ENCODE measurements around the gene RAX2.
"Not testable (repeated sequence)": the region's sequence is repeated elsewhere in the genome, so short reads cannot be mapped to it uniquely, and the experiment has no call there.

RAX2 gene

DNA sequence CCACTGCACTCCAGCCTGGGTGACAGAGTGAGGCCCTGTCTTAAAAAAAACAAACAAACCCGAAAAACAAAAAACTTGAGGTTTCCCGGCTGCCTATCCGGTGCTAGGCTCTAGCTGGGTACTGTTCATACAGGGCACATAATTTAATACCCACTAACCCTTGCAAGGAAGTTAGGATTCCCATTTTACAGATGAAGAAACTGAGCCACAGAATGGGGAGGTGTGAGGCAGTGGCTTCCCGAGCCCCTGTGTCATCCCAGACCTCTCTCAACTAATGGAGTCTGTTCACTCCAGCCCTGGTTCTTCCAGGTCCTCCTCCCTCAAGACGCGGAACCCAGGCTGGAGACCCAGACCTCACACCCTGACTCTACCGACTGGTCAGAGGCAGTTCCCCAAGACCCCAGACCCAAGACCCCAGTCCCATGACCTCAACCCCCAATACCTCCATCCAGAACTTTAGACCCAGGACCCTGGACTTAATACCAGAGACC lies 11.1 kb downstream of the RAX2 start:
- Histone ChIP-seq H3K36me3 (replicated peaks; ENCODE audit: insufficient read depth, low read length) (no peaks in the 10 kb centered on the region), H2AFZ (ENCODE audit: low read length) (peak overlapping the region; percentile 93), H3F3A (ENCODE audit: insufficient read depth, low read length) (peaks cover 9% of the 10 kb centered on the region), H3K79me2 (ENCODE audit: low read length) (peaks cover 38% of the 10 kb centered on the region), H3K9me2 (replicated peaks; ENCODE audit: insufficient read depth, low read length) (no peaks in the 10 kb centered on the region), H3K4me3 (ENCODE audit: low read length) (peak overlapping the region; percentile 83), H3K9me3 (replicated peaks; ENCODE audit: insufficient read depth, low read length) (no peaks in the 10 kb centered on the region), H3K9ac (ENCODE audit: low read length) (peak overlapping the region; percentile 82), H3K27ac (ENCODE audit: low read length) (peak overlapping the region; percentile 15; the same call in 1 of the 2 replicates), H3K27me3 (replicated peaks; ENCODE audit: insufficient read depth, low read length) (no peaks in the 10 kb centered on the region), H3K4me1 (ENCODE audit: low read length) (peaks cover 7% of the 10 kb centered on the region), H3K4me2 (ENCODE audit: low read depth, low read length) (peak overlapping the region; percentile 88), H4K20me1 (ENCODE audit: insufficient read depth, low read length) (no peaks in the 10 kb centered on the region)
- TF ChIP-seq, protein P1, sequence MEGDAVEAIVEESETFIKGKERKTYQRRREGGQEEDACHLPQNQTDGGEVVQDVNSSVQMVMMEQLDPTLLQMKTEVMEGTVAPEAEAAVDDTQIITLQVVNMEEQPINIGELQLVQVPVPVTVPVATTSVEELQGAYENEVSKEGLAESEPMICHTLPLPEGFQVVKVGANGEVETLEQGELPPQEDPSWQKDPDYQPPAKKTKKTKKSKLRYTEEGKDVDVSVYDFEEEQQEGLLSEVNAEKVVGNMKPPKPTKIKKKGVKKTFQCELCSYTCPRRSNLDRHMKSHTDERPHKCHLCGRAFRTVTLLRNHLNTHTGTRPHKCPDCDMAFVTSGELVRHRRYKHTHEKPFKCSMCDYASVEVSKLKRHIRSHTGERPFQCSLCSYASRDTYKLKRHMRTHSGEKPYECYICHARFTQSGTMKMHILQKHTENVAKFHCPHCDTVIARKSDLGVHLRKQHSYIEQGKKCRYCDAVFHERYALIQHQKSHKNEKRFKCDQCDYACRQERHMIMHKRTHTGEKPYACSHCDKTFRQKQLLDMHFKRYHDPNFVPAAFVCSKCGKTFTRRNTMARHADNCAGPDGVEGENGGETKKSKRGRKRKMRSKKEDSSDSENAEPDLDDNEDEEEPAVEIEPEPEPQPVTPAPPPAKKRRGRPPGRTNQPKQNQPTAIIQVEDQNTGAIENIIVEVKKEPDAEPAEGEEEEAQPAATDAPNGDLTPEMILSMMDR (IDR thresholded peaks at IDR 0.05; ENCODE audit: low read length) = no peak
- TF ChIP-seq EZH2phosphoT487 (IDR thresholded peaks at IDR 0.05; ENCODE audit: low read length) (no peak), EZH2 (optimal IDR thresholded peaks at IDR 0.05; ENCODE audit: low read depth, low read length) (no peak)
- DNase-seq = peak; percentile 18

DNA sequence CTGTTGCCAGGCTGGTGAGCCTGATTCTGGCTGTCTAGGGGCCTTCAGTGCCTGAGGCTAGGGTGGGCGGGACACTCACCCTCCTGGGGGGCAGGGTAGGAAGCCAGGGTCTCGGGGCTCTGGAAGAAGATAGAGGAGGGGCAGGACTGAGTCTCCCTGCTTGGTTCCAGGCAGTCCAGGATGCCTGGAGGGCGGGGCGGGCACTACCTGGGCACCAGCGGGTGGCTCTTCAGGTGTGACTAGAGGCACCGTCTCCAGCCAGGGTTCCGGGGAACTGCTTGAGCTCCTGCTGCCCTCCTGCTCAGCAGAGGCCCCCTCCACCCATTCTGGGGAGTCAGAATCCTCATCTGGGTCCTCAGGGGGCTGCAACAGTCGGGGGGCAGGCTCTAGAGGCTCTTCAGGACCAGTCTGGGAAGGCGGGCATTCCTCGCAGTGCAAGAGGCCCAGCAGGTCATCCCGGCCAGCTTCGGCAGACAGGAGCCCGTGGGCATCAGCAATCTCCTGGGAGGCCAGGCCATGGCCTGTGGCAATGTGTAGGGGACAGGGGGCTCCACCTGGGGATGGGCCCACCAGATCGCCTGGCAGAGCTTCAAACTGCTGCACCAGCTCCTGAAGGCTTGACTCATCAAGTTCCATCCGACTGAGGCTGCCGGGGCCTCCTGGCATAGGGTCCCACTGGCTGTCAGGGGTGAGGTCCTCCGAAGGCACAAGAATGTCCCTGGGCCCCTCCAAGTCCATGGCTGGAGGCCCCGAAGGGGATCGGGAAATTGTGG lies 12.4 kb downstream of the RAX2 start:
- no peaks in the 10 kb centered on the region for H3K9me3 ChIP-seq (replicated peaks; ENCODE audit: insufficient read depth, low read length)
- no peak overlapping the region for H3K4me3 ChIP-seq (ENCODE audit: low read length)
- H3K9ac ChIP-seq (ENCODE audit: low read length) = no peak overlapping the region
- no peaks in the 10 kb centered on the region for H4K20me1 ChIP-seq (ENCODE audit: insufficient read depth, low read length)
- H3K9me2 ChIP-seq (replicated peaks; ENCODE audit: insufficient read depth, low read length) = no peaks in the 10 kb centered on the region
- H3K27me3 ChIP-seq (replicated peaks; ENCODE audit: insufficient read depth, low read length) = no peaks in the 10 kb centered on the region
- no peak overlapping the region for H3K4me2 ChIP-seq (ENCODE audit: low read depth, low read length)
- TF ChIP-seq, protein P1 (IDR thresholded peaks at IDR 0.05; ENCODE audit: low read length) = no peak
- no peak for TF ChIP-seq EZH2 (optimal IDR thresholded peaks at IDR 0.05; ENCODE audit: low read depth, low read length)
- H3K79me2 ChIP-seq (ENCODE audit: low read length) = peaks cover 31% of the 10 kb centered on the region
- peaks cover 7% of the 10 kb centered on the region for H3K4me1 ChIP-seq (ENCODE audit: low read length)
- no peak overlapping the region for H3K27ac ChIP-seq (ENCODE audit: low read length)
- no peaks in the 10 kb centered on the region for H3K36me3 ChIP-seq (replicated peaks; ENCODE audit: insufficient read depth, low read length)
- no peak for DNase-seq
- H3F3A ChIP-seq (ENCODE audit: insufficient read depth, low read length) = peaks cover 9% of the 10 kb centered on the region
- no peak overlapping the region for H2AFZ ChIP-seq (ENCODE audit: low read length)

DNA sequence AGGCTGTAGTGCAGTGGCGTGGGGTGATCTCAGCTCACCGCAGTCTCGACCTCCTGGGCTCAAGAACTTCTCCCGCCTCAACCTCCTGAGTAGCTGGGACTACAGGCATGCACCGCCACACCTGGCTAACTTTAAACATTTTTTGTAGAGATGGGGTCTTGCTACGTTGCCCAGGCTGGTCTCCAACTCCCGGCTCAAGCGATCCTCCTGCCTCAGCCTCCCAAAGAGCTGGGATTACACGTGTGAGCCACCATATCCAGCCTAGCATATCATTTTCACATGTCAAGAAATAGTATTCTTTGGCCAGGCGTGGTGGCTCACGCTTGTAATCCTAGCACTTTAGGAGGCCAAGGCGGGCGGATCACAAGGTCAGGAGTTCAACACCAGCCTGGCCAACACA lies 13.7 kb downstream of the RAX2 start:
- H3K27me3 ChIP-seq (replicated peaks; ENCODE audit: insufficient read depth, low read length); H2AFZ ChIP-seq (ENCODE audit: low read length); DNase-seq; H3K9me2 ChIP-seq (replicated peaks; ENCODE audit: insufficient read depth, low read length); H3K4me1 ChIP-seq (ENCODE audit: low read length); H3K36me3 ChIP-seq (replicated peaks; ENCODE audit: insufficient read depth, low read length); H3K27ac ChIP-seq (ENCODE audit: low read length); H3K9me3 ChIP-seq (replicated peaks; ENCODE audit: insufficient read depth, low read length); H3K4me2 ChIP-seq (ENCODE audit: low read depth, low read length); H3K9ac ChIP-seq (ENCODE audit: low read length); H3F3A ChIP-seq (ENCODE audit: insufficient read depth, low read length); H3K4me3 ChIP-seq (ENCODE audit: low read length); H4K20me1 ChIP-seq (ENCODE audit: insufficient read depth, low read length): not testable (repeated sequence)
- H3K79me2 ChIP-seq (ENCODE audit: low read length) = peaks cover 28% of the 10 kb centered on the region

DNA sequence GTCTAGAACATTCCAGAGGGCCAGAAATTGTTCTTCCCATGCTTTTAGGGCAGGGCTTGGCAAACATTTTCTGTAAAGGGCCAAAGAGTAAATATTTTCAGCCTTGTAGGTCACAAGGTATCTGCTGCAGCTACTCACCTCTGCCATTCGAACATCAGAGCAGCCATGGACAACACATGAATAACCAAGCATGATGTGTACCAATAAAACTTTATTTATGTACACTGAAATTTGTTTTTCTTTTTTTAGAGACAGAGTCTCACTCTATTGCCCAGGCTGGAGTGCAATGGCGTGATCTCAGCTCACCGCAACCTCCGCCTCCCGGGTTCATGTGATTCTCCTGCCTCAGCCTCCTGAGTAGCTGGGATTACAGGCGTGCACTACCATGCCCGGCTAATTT lies 14.3 kb downstream of the RAX2 start:
- not testable (repeated sequence) for H4K20me1 ChIP-seq (ENCODE audit: insufficient read depth, low read length); H3K36me3 ChIP-seq (replicated peaks; ENCODE audit: insufficient read depth, low read length); H3K4me3 ChIP-seq (ENCODE audit: low read length); H3K9me2 ChIP-seq (replicated peaks; ENCODE audit: insufficient read depth, low read length); H3K9ac ChIP-seq (ENCODE audit: low read length); H3K4me2 ChIP-seq (ENCODE audit: low read depth, low read length); H2AFZ ChIP-seq (ENCODE audit: low read length); H3K9me3 ChIP-seq (replicated peaks; ENCODE audit: insufficient read depth, low read length); H3K4me1 ChIP-seq (ENCODE audit: low read length); H3K27ac ChIP-seq (ENCODE audit: low read length); DNase-seq; H3K27me3 ChIP-seq (replicated peaks; ENCODE audit: insufficient read depth, low read length); H3F3A ChIP-seq (ENCODE audit: insufficient read depth, low read length)
- peaks cover 24% of the 10 kb centered on the region for H3K79me2 ChIP-seq (ENCODE audit: low read length)
